Ammon's horn (tissue), 1 donor: ENCODE data around the gene KCNAB2.
A peak's percentile ranks its signal among the peaks of the same experiment; 100 is the strongest.
"Not testable (repeated sequence)": the region's sequence is repeated elsewhere in the genome, so short reads cannot be mapped to it uniquely, and the experiment has no call there.

Experiments
- DNase-seq: peaks from one replicate; pipeline ENCODE4 v3.0.0-alpha.2; 2016; ENCODE audit warnings: low spot score

KCNAB2 gene

DNA sequence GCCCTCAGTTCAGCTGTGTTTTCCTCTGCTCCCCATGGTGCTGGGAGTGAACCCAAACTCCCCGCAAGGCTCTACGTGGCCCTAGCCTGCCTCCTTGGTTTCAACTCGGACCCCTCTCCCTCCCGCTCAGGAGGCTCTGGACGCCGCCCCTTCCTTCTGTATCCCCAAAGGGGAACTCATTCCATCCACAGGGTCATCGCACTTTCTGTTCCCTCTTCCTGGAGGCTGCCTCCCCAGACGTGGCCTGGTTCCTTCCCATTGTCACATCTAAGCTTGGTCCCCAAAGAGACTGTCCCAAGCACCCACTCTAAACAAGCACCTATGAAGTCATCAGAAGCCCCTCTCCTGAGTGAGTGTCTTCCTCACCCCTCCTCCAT lies 10.9 kb downstream of the KCNAB2 start:
- peak; percentile 53 for DNase-seq

DNA sequence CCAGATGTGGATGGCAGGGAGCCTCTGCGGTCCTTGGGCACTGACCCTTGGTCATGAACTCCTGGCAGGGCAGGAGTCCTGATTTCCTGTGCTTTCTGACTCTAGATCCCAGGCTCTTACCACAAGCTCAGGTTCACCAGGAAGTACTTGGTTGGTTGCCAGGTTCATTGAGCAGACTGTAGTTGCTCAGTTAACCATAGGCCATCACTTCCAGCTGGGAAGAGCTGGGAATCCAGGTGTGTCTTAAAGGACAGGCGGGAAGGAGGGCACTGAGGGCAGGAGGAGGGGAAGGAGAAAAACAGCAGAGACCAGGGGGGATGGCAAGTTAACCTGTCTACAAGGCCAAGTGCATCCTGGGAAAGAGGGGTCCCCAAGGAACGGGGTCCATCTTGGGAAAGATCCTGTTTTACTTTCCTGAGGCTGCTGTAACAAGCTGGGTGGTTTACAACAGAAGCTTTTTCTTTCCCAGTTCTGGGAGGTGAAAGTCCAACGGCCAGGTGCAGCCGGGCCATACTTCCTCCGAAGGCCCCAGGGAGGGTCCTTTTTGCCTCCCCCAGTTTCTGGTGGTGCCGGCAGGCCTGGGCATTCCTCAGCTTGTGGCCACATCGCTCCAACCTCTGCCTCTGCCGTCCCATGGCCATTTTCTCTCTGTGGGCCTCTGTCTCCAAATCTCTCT lies 11.6 kb downstream of the KCNAB2 start:
- DNase-seq = no peak

DNA sequence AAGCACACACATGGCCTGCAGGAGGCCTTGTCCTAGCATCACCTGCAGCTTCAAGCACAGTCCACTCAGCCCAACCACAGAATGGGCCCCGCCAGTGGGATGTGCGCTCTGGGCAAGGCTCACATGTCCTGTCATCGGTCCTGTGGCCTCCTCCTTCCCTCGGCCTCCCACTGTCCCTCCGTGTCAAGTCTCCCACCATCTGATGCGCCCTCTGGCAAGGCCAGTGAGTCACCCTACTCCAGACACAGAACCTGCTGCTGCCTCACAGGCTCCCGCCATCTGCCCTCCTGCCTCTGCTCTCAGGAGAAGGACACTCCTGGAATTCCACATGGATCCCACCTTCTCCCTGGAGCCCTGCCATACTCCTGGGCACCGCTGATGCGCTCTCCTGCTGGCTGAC lies 14.2 kb downstream of the KCNAB2 start:
- DNase-seq = no peak

DNA sequence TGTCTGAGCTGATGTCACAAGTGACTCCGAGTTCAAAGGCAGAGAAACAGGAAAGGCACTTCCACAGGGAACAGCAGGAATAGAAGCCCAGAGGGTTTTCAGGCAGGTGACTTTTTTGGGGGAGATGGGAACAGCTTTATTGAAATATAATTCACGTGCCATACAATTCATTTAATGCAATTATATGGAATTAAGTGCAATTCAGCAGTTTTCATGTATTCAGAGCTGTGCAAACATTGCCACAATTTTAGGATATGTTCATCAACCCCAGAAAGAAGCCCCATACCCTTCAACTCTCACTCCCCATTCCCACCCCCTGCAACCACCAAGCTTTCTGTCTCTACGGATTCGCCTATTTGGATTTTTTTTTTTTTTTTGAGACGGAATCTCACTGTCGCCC lies 17.0 kb downstream of the KCNAB2 start:
- DNase-seq = no peak

DNA sequence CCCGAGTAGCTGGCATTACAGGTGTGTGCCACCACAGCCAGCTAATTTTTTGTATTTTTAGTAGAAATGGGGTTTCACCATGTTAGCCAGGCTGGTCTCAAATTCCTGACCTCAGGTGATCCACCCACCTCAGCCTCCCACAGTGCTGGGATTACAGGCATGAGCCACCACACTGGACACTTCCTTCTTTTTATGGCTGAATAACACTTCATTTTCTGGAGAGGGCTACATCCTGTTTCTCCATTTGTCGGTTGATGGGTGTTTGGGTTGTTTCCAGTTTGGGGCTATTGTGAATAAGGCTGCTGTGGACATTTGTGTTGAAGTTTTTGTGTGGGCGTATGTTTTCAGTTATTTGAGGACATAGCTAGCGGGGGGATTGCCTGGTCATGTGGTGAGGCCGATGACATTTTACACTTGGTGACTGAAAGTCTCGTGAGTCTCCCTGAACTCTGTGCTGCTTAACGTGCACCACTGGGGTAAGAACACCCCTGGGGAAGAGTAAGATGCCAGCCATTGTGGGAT lies 17.9 kb downstream of the KCNAB2 start:
- DNase-seq = not testable (repeated sequence)

DNA sequence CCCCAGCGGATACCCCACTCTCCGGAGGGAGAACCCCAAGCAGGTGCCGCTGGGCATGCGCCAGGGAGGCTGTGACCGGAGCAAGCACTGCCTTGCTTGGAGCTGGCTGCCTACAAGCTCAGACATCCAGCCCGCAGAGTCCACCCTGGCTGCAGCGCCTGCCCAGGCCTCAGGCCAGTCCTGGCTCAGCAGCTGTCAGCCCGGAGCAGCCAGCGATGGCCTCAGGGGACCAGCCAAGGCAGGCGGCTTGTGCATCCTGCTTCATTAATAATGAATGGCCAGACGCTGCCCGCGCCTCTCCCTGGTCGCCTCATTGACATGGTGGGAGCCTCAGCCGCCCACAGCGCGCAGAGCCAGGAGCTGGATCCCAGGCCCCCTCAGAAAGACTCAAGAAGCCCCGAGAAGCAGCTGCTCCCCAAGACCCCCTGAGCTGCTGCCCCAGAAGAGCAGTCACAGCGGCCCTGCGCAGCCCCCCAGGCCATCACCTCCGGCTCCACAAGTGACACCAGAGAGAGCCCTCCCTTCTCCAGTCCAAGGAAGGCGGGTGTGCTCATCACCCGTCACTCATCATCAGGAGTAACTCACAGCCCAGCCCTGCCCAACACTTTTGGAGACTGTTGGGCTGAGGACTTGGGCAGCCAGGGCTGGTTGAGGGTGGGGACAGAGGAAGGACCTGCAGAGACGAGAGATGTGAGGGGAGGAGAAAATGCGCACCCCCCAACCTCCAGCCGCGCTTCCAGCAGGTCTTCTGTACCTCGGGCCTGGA lies 19.6 kb downstream of the KCNAB2 start:
- no peak for DNase-seq

DNA sequence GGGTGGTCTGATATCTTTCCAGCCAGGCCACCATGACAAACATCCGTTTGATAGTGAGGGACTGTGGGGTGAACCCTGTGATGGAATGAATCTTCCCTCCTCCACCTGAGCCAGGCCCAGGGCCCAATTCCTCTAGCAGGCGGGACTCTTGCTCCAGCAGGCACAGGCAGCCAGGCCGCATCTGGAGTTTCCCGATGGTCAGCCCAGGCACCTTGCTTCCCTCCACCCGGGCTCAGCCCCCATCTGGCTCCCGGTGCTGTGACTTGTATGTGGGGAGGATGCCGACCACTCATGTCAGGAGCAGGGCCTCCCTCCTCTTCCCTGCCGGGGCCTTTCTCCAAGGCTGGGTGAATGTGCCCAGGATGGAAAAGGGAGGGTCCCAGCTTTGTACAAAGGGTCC lies 21.0 kb downstream of the KCNAB2 start:
- no peak for DNase-seq

DNA sequence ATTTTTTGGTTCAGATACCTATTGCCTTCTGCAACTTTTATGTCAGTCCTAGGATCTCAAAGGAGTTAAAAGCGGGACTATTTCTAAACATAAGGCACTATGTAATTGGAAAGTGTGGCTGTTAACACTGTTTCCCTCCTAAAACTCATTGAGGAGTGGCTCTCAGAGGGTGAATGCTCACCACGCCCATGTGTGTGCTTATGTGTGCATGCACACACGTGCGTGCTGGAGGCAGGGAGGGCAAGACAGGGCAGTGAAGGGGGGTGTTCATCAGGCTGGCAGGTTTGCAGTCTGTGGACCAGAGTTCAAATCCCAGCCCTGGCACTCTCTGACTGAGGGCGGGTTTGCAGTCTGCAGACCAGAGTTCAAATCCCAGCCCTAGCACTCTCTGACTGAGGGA lies 22.4 kb downstream of the KCNAB2 start:
- no peak for DNase-seq

DNA sequence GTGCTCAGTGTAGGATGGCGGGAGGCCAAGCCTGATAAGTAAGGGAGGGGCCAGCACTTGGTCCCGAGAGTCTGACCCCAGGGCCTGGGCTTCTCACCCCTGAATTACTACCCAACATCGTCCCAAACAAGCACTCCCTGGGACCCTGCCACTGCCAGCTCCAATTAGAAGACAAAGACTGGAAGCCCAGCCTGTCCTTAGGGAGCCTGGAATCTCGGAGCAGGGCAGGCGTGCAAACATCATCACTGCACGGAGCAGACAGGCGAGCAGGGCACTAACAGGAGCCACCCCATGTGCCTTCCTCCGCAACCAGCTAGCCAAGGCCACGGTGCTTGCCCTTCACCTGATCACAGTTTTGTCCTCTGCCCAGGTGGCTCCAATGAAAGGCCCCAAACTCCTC lies 23.2 kb downstream of the KCNAB2 start:
- DNase-seq = no peak

DNA sequence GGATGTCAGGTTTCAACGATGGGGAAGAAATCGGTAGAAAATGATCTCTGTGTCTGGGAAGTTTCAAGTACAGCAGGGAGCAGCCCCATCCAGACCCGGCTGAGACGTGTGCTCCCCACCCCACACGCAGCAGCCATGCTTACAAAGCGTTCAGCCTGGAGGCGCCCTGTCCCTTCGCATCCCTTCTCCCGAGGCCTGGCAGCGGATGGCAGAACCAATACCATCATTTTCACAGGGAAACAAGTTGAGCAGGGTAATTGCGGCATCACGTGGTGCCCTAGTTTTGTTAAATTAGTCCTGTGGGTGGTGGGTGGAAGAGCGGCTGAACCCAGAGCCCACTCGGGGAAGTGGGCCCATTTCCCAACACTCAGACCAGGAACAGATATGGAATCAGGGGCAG lies 23.9 kb downstream of the KCNAB2 start:
- DNase-seq = no peak

DNA sequence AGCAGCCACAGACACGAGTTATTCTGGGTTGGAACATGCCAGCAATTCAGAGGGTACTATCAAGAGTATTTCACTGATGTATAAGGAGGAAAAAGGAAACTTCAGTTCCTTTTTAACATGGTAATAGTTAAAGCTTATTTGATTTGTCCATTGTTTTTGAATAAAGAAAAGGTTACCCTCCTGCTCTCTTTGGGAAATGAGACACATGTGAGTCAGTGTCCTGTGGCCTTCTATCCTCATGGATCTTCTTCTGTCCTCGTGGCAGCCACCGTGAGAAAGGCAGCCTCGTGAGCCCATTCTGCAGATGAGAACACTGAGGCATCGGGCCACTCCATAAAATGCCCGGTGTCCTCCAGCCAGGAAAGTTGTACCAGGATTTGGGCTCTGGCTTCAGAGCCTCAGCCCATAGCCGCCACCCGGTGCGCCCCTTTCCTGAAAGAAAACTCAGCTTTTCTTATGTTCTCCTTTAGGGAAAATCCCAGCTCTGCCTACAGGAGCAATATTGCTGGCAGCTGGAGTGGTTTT lies 24.8 kb downstream of the KCNAB2 start:
- DNase-seq = no peak

DNA sequence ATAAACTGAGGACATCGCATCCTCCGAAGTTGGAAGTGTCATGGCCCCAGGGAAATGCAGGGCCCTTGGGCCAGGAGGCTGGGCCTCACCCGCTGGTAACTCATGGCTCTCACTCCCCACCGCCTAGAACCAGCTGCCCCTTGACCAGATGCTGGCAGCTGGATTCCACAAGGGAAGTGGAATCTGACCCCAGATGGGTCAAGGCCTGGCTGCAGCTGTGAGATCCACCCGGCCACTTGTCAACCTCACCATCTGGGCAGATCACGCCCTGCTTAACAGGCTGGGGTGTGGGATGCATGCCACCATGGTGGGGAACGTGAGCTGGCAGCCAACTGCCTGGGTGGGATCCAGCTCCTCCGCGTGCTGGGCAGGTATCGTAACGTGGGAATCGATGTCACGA lies 25.5 kb downstream of the KCNAB2 start:
- DNase-seq = no peak

DNA sequence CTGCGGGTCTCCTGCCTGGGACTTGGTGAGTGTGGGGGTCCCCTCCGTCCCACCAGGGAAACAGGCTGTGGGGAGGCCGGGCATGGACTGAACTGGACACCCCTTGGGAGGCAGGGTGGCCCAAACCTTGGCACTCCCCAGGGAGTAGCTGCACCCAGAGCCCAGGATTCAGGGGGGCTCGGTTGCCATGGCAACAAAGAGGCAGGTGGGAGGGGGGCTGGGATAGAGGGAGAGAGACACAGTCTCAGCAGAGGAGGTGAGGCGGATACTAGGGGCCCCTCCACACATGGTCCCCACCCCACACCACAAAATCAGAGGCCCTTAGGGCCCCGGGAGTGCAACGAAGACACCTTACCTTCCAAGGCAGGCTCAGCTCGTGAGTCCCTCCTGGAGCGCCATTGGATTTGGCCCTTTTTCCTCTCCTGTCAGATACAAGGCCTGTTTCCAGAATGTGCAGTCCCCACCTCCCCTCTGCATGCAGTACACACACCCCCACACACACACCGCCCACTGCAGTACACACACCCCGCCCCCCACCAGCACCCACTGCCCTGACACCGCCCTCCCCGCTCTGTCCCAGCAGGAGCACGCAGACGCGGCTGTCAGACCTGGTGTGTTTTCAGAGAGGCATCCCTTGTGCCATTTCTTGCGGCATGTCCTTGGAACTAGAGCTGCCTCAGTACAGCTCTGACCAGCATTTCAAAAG lies 27.2 kb downstream of the KCNAB2 start:
- no peak for DNase-seq

DNA sequence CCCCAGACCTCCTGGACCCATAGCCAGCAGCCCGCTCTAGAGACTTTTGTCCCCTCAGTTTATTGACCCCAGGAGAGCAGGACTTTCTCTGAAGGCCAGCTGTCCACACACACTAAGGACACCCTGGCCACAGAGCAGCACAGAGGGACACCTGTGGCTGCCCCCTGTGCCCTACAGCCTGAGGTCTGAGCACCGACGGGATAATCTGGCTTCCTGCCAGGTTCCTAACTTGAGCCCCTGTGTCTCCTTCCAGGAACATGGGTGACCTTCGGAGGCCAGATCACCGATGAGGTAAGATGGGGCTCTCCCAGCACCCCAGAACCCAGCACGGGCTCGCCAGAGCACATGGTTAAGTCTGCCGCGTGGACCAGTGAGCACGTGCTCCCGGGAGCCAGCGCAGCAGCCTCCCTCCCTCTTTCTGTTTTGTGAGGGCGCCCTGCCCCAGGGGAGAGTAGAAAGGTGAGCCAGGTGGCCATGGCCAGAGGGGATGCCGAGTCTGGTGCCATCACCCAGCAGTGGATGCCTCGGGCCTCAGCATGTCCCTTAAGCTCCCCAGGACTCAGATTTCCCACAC lies 27.9 kb downstream of the KCNAB2 start:
- no peak for DNase-seq

DNA sequence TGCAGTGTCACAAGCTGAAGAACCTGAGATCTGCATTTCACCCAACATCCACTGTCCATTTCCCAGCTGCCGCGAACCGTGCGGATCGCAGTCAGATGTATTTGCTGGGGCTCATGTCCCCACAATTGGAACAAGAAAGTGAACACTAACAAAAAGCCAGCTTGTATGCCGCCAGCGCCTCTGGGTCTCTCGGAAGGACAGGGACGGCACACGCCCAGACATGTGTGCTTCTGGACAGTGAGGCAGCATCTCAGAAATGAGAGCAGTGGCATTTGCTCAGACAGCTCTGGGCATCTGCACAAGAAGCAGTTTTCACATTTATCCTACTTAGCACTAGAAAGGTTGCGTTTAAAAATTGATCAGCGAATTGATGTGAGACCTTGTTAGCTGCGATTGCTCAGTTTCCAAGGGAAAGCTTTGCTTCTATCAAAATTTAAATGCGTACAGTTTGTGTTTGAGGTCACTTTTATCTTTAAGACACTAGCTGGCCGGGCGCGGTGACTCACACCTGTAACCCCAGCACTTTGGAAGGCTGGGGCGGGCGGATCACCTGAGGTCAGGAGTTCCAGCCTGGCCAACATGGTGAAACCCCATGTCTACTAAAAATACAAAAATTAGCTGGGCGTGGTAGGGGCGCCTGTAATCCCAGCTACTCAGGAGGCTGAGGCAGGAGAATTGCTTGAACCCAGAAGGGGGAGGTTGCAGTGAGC lies 28.7 kb downstream of the KCNAB2 start:
- no peak for DNase-seq

DNA sequence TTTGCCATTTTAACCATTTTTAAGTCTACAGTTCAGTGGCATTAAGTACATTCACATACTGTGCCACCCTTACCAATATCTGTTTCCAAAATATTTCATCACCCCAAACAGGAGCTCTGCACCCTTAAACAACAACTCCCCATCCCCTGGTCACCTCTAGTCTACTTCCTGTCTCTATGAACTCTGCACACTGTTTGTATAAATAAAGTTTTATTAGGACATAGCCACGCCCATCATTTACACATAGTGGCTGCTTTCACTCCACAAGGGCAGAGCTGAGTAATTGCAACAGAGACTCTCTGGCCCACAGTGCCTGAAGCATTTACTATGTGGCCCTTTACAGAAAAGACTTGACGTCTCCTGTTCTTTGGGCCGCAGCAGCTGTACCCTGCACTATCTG lies 30.1 kb downstream of the KCNAB2 start:
- no peak for DNase-seq

DNA sequence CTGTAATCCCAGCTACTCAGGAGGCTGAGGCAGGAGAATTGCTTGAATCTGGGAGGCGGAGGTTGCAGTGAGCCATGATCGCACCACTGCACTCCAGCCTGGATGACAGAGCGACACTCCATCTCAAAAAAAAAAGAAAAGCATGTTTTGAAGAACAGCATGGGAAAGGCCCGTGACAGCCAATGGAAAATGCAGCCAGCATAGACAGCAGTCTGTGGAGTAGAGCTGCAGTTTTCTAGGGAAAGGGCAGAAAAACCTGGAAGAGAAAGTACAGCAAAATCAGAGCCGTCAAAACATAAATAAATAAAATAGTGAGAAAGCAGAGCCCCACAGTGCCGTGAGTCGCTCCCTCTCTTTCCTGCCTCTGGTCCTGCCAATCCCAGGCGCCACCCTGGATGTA lies 31.4 kb downstream of the KCNAB2 start:
- not testable (repeated sequence) for DNase-seq

DNA sequence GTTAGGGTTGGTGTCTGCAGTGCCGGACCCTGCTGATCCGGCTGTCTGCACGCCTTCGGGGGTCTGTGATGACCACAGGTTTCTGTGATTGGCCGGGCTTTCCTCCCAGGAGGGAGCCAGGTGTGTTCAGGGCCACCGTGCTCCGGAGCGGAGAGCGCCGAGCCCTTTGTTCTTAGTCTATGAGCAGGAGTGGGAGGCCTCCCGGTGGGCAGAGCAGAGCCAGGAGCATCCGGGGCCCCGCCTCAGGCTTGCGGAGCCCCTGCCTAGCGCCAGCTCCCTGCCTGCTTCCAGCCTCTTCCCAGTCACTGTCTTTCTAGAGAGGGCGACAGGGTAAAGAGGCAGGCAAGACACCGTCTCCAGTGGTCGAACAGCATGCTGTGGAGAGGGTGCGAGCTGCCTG lies 31.8 kb downstream of the KCNAB2 start:
- DNase-seq = no peak

DNA sequence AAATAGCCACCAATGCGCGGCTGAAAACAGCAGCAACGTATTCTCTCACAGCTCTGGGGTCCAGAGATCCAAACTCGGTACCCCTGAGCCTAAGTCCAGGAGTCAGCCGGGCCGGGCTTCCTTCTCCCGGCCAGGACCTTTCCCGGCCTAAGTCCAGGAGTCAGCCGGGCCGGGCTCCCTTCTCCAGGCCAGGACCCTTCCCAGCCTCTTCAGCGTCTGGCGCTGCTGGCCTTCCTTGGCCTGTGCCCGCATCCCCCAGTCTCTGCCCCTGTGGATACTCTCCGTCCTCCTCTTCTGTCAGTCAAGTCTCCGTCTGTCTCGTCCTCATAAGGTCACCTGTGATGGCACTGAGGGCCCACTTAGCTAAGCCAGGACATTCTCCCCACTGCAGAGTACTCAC lies 32.2 kb downstream of the KCNAB2 start:
- DNase-seq = no peak

DNA sequence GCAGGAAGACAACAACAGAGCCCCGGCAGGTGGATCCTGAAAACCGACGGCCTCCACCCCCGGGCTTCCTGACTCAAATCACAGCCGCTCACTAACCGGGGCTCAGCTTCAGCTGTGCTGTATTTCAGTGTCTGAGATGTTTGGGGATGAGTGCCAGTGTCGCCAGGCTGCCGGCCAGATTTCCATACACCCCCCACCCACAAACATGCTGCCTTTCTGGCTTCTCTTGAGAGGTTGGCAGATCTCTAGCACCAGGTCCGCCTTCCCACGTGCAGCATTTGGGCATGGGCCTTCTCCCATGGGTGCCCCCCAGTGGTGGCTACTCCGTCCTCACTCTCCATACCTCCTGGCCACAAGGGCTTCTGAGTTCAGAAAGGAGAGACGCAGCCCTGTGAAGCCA lies 34.8 kb downstream of the KCNAB2 start:
- peak; percentile 72 for DNase-seq

DNA sequence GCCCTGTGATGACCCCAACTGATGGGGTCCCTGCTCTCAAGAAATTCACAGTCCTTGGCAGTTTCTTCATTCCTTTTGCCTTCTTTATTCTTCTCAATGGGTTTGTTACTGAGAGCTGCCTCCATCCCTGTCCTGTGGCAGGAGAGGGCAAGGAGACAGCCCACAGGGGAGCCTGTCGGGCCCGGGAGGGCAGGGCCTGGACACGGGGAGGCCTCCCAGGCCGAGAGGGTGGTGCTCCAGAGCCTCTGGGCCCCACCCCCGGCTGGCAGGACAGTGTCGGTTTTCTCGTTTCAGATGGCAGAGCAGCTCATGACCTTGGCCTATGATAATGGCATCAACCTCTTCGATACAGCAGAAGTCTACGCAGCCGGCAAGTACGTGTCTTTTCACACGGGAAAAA lies 36.2 kb downstream of the KCNAB2 start:
- DNase-seq = no peak

DNA sequence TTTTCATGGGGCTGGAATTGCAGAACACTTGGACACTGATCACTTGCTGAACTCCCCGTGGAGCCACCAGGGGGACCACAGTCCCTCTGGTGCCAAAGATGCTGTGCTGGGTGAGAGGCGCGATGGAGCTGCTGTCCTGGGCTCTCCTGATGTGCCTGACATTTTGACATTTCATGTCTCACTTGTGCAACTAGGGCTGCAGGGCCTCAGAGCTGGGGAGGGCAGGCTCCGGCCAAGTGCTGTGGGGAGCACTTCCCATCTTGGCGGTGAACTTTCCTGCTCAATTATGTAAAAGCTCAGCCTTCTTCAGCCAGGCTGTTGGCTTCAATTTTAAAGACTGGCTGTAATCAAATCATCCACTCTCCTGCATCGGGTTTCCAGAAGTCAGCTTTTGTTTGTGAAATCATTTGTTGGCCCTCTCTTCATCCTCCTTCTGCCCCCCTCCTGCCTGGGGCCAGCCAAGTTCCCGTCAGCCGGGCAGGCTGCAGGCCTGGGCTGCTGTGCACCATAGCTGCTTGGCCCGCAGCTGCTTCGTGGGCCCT lies 36.8 kb downstream of the KCNAB2 start:
- DNase-seq = no peak
